Stimulated activated naive B cell treated with anti-CD40 and anti-IgM and Interleukin-4, amounts not matched to agents 10 μg/mL and 1 μg/mL and 100 μg/mL, for 72 hours (primary cell): ENCODE data around the gene MSLN.

Experiments
- ATAC-seq, 2 donors: fragments of 150-1000 bp; cut with Tn5 transposase; replicated peaks; 2 replicates each; pipeline ENCODE4 v1.10.0; 2021; ENCODE audit warnings: moderate library complexity in 1 of 2
- DNase-seq: peaks from one replicate; pipeline ENCODE4 v3.0.0; 2021
- H3K27ac Mint-ChIP-seq: one replicate; pipeline ENCODE4 v1.8.0; 2022; ENCODE audit warnings: mild to moderate bottlenecking, mixed read lengths
- H3K27me3 Mint-ChIP-seq, 2 donors: one replicate each; pipeline ENCODE4 v1.8.0; 2022; ENCODE audit warnings: mixed read lengths in 2 of 2
- H3K36me3 Mint-ChIP-seq, 2 donors: one replicate each; pipeline ENCODE4 v1.8.0; 2022; ENCODE audit warnings: mixed read lengths in 2 of 2, mild to moderate bottlenecking in 1 of 2
- H3K4me1 Mint-ChIP-seq, 2 donors: one replicate each; pipeline ENCODE4 v1.8.0; 2022; ENCODE audit warnings: mixed read lengths in 2 of 2, mild to moderate bottlenecking in 1 of 2
- H3K4me3 Mint-ChIP-seq, 2 donors: one replicate each; pipeline ENCODE4 v1.8.0; 2022; ENCODE audit warnings: mild to moderate bottlenecking in 2 of 2, mixed read lengths in 2 of 2, moderate library complexity in 1 of 2
- H3K9me3 Mint-ChIP-seq, 2 donors: one replicate each; pipeline ENCODE4 v1.8.0; 2022; ENCODE audit warnings: mixed read lengths in 2 of 2, mild to moderate bottlenecking in 1 of 2

MSLN gene

GRCh38 chr16:788399-789126 lies 28.0 kb downstream of the MSLN start, which contains the start of gene CHTF18:
Gene CHTF18, plus strand, starts transcription at chr16:788620. Its CDS starts 65 bp downstream, at chr16:788685.
- ATAC-seq (peak; percentile 86 to 92), DNase-seq (peak; percentile 92)
- no peaks in the 10 kb centered on the region for H3K9me3 Mint-ChIP-seq
- peaks cover 18 to 42% of the 10 kb centered on the region in 2 donors for H3K4me1 Mint-ChIP-seq
- peaks cover 22 to 25% of the 10 kb centered on the region in 2 donors for H3K36me3 Mint-ChIP-seq
- no peaks in the 10 kb centered on the region for H3K27me3 Mint-ChIP-seq
- H3K27ac Mint-ChIP-seq, result peak within 1 kb of the TSS; percentile 87
- H3K4me3 Mint-ChIP-seq, result peak within 1 kb of the TSS; percentile 89 to 90

DNA sequence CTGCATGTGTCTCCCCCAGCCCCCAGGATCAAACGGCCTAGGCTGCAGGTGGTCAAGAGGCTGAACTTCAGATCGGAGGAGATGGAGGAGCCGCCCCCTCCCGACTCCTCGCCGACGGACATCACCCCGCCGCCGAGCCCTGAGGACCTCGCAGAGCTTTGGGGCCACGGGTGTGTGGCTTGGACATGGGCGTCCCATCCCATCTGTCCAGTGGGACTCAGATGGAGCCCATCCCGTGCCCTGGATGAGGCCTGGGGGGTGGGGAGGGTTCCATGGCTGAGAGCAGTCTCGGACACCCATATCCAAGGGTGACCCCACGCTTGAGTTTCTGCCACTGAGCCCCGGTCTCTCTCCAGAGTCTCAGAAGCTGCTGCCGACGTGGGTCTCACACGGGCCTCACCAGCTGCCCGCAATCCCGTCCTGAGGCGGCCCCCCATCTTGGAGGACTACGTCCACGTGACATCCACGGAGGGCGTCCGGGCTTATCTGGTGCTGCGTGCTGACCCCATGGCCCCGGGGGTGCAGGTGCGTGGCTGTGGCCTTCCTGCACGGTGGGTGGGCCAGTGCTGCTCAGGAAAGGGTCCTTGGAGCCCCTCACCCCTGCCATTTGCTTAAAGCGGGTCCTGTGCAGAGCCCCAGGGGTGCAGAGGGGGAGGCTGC lies 28.8 kb downstream of the MSLN start:
- peak overlapping the region; percentile 66 to 85 for H3K4me3 Mint-ChIP-seq
- H3K4me1 Mint-ChIP-seq, result peaks cover 18 to 42% of the 10 kb centered on the region in 2 donors
- peaks cover 22 to 26% of the 10 kb centered on the region in 2 donors for H3K36me3 Mint-ChIP-seq
- DNase-seq (no peak), ATAC-seq (no peak)
- no peak overlapping the region for H3K27ac Mint-ChIP-seq
- no peaks in the 10 kb centered on the region for H3K27me3 Mint-ChIP-seq
- no peaks in the 10 kb centered on the region for H3K9me3 Mint-ChIP-seq

- Mint-ChIP-seq H3K27ac (no peak overlapping the region), H3K27me3 (no peaks in the 10 kb centered on the region), H3K4me1 (peaks cover 17 to 39% of the 10 kb centered on the region in 2 donors), H3K36me3 (peaks cover 18 to 24% of the 10 kb centered on the region in 2 donors), H3K9me3 (no peaks in the 10 kb centered on the region), H3K4me3 (peak overlapping the region; percentile 71 to 75)
- DNase-seq (no peak), ATAC-seq (no peak)
Observed at GRCh38 chr16:790086-790485, 29.6 kb downstream of the MSLN start.

DNA sequence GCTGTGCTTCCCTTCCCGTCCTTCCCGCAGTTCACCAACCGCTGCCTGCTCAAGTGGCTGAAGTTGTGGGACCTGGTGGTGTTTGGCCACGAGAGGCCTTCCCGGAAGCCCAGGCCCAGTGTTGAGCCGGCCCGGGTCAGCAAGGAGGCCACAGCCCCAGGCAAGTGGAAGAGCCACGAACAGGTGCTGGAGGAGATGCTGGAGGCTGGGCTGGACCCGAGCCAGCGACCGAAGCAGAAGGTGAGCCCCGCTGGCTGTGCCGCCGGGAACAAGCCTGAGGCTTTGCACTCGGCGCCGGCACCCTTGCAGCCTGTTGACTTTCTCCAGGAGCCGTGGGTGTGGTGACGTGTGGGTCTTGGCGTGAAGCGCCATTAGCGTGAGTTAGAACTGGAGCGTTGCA lies 30.6 kb downstream of the MSLN start:
- Mint-ChIP-seq H3K27me3 (no peaks in the 10 kb centered on the region), H3K4me3 (no peak overlapping the region), H3K4me1 (peaks cover 17 to 36% of the 10 kb centered on the region in 2 donors), H3K9me3 (no peaks in the 10 kb centered on the region), H3K27ac (no peak overlapping the region), H3K36me3 (peaks cover 19 to 26% of the 10 kb centered on the region in 2 donors)
- DNase-seq (no peak), ATAC-seq (no peak)

- Mint-ChIP-seq H3K9me3 (no peaks in the 10 kb centered on the region), H3K27ac (no peak overlapping the region), H3K4me3 (no peak overlapping the region), H3K4me1 (peaks cover 10 to 26% of the 10 kb centered on the region in 2 donors), H3K36me3 (peaks cover 27 to 31% of the 10 kb centered on the region in 2 donors), H3K27me3 (no peaks in the 10 kb centered on the region)
- no peak for ATAC-seq
- DNase-seq, result no peak
Observed at GRCh38 chr16:792221-792995, 31.9 kb downstream of the MSLN start.

DNA sequence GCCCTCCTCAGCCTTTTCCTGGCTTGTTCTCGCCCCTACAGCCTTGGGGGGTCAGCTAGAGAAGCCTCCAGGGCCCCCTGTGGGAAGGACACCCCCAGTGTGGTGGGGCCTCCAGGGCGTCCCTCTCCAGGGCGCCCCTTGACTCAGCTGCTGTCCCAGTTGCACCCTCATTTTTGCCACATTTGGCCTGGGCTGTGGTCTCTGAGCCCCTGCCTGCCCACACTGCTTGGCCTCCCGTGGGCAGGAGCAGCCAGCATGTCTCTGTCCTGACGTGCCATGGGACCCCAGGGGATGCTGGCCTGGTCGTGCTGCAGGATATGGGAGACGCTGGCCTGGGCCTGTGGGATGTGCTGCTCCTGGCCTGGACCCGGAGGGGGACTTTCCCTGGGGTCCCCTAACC lies 32.9 kb downstream of the MSLN start:
- peaks cover 4% of the 10 kb centered on the region in 2 donors for H3K9me3 Mint-ChIP-seq
- no peak overlapping the region for H3K4me3 Mint-ChIP-seq
- ATAC-seq (no peak), DNase-seq (no peak)
- peaks cover 37 to 39% of the 10 kb centered on the region in 2 donors for H3K36me3 Mint-ChIP-seq
- H3K27me3 Mint-ChIP-seq, result peaks cover 7 to 9% of the 10 kb centered on the region in 2 donors
- H3K4me1 Mint-ChIP-seq, result peaks cover 8 to 22% of the 10 kb centered on the region in 2 donors
- no peak overlapping the region for H3K27ac Mint-ChIP-seq

- Mint-ChIP-seq H3K36me3 (peaks cover 43 to 44% of the 10 kb centered on the region in 2 donors), H3K27ac (no peak overlapping the region), H3K9me3 (peaks cover 4 to 5% of the 10 kb centered on the region in 2 donors), H3K4me3 (no peak overlapping the region), H3K27me3 (peaks cover 11 to 17% of the 10 kb centered on the region in 2 donors), H3K4me1 (peaks cover 8 to 22% of the 10 kb centered on the region in 2 donors)
- DNase-seq (no peak), ATAC-seq (no peak)
Observed at GRCh38 chr16:794091-794822, 33.7 kb downstream of the MSLN start.

DNA sequence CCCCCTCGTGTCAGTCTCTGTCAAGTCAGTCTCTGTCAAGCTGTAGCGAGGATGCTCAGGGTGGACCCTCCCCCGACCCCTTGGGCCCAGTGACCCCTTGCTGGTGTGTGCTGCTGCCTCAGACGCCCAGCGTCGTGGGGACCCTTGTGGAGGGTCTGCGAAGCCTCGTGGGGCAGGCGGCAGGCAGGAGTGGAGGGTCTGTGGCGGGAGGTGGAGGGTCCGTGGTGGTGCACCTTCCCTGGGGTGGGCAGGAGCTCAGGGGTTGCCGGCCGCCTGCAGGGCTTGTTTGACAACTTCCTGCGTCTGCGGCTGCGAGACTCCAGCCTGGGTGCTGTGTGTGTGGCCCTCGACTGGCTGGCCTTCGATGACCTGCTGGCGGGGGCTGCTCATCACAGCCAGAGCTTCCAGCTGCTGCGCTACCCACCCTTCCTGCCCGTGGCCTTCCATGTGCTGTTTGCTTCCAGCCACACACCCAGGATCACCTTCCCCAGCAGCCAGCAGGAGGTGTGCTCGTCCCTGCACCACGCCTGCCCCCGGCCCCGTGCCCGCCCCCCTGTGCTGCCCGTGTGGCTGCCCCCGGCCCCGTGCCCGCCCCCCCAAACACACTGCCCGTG lies 34.4 kb downstream of the MSLN start:
- DNase-seq (no peak), ATAC-seq (no peak)
- no peak overlapping the region for H3K27ac Mint-ChIP-seq
- peaks cover 43 to 44% of the 10 kb centered on the region in 2 donors for H3K36me3 Mint-ChIP-seq
- H3K4me3 Mint-ChIP-seq, result no peak overlapping the region
- peaks cover 11 to 20% of the 10 kb centered on the region in 2 donors for H3K27me3 Mint-ChIP-seq
- H3K9me3 Mint-ChIP-seq, result peaks cover 4 to 5% of the 10 kb centered on the region in 2 donors
- peaks cover 6 to 17% of the 10 kb centered on the region in 2 donors for H3K4me1 Mint-ChIP-seq

DNA sequence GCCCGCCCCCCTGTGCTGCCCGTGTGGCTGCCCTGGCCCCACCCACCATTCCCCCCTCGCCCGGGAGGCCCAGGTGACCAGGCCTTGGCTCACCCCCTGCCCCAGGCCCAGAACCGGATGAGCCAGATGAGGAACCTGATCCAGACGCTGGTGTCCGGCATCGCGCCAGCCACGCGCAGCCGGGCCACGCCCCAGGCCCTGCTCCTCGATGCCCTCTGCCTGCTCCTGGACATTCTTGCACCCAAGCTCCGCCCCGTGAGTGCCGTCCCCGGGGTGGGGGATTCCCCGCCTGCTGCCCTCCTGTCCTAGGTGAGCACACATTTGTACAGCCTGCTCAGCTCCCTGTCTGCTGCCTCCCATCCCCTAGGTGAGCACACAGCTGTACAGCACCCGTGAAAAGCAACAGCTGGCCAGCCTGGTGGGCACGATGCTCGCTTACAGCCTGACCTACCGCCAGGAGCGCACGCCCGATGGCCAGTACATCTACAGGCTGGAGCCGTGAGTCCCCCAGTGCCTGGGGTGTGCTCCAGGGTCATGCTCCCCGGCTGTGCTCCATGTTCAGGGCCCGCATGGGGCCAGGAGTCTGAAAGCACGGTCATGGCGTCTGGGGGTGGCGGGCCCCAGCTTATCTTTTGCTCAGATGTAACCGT lies 35.2 kb downstream of the MSLN start:
- Mint-ChIP-seq H3K27me3 (peaks cover 11 to 21% of the 10 kb centered on the region in 2 donors), H3K4me1 (peaks cover 5 to 10% of the 10 kb centered on the region in 2 donors), H3K4me3 (no peak overlapping the region), H3K27ac (no peak overlapping the region), H3K36me3 (peaks cover 41 to 42% of the 10 kb centered on the region in 2 donors), H3K9me3 (peaks cover 4 to 5% of the 10 kb centered on the region in 2 donors)
- DNase-seq, result no peak
- ATAC-seq, result no peak

DNA sequence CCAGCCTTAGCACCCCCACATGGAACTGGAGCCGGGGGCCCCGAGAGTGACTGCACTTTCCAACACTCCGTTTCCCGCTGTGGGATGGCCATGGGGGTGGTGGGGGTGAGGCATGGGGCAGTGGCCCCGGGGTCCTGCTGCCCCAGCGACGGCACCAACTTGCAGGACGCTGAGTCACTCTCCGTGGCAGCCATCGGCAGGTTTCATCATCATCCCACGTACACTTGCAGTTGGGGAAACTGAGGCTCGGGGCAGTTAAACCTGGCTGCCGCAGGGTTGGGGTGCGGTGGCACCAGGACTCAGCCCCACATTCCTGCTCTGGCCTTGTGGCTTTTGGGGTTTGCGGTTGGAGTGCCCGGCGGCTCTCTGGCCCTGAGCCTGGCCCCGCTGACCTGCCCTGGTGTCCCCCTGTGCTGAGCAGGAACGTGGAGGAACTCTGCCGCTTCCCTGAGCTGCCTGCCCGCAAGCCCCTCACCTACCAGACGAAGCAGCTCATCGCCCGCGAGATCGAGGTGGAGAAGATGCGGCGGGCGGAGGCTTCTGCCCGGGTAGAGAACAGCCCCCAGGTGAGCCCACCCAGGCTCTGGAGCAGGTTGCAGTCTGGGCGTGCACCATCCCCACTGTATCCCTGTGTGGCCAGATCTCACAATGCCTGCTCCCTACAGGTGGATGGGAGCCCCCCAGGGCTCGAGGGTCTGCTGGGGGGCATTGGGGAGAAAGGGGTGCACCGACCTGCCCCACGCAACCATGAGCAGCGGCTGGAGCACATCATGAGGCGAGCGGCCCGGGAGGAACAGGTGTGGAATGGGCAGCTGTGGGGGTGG lies 36.0 kb downstream of the MSLN start:
- no peak for DNase-seq
- peaks cover 4 to 5% of the 10 kb centered on the region in 2 donors for H3K9me3 Mint-ChIP-seq
- peaks cover 33 to 34% of the 10 kb centered on the region in 2 donors for H3K36me3 Mint-ChIP-seq
- no peak overlapping the region for H3K27ac Mint-ChIP-seq
- H3K4me1 Mint-ChIP-seq, result peaks cover 3% of the 10 kb centered on the region in 2 donors
- no peak for ATAC-seq
- H3K27me3 Mint-ChIP-seq, result peaks cover 15 to 29% of the 10 kb centered on the region in 2 donors
- H3K4me3 Mint-ChIP-seq, result no peak overlapping the region

GRCh38 chr16:797120-797420 lies 36.5 kb downstream of the MSLN start:
- H3K27ac Mint-ChIP-seq, result no peak overlapping the region
- H3K27me3 Mint-ChIP-seq, result peaks cover 15 to 35% of the 10 kb centered on the region in 2 donors
- peaks cover 4 to 5% of the 10 kb centered on the region in 2 donors for H3K9me3 Mint-ChIP-seq
- ATAC-seq (peak; percentile 36 to 41), DNase-seq (no peak)
- peaks cover 0 to 3% of the 10 kb centered on the region in 2 donors for H3K4me1 Mint-ChIP-seq
- H3K4me3 Mint-ChIP-seq, result no peak overlapping the region
- peaks cover 27 to 29% of the 10 kb centered on the region in 2 donors for H3K36me3 Mint-ChIP-seq

GRCh38 chr16:797686-798085 lies 37.2 kb downstream of the MSLN start:
- no peak overlapping the region for H3K4me3 Mint-ChIP-seq
- peaks cover 15 to 41% of the 10 kb centered on the region in 2 donors for H3K27me3 Mint-ChIP-seq
- ATAC-seq (no peak), DNase-seq (no peak)
- H3K36me3 Mint-ChIP-seq, result peaks cover 27 to 29% of the 10 kb centered on the region in 2 donors
- peaks cover 4 to 5% of the 10 kb centered on the region in 2 donors for H3K9me3 Mint-ChIP-seq
- no peak overlapping the region for H3K27ac Mint-ChIP-seq
- H3K4me1 Mint-ChIP-seq, result peaks cover 0 to 3% of the 10 kb centered on the region in 2 donors
